ENCODE measurements around the gene LCE1C.

The LCE1C gene, protein sequence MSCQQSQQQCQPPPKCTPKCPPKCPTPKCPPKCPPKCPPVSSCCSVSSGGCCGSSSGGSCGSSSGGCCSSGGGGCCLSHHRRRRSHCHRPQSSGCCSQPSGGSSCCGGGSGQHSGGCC

DNA sequence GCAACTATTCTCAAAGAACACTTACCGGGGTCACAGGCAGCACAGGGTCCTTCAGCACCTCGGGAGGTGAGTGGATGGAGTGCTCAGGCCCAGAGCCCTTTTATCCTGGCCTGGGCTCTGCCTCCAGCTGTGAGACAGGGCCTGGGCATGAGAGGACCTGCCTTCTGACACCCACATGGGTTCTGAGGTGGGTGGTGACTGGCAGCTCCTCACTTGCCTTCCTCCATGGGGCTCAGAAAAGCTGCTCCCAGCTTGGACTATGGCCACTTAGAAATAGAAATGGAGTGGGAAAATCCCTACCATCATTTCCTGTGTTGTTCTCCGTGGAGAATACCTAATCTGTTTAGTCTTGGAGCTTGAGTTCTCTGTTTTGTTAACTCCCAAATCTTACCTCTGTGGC, at the start of gene LCE1C:
Gene LCE1C, minus strand, starts transcription at position 76 of the 400 bp plus-strand sequence. CDS start 1,173 bp downstream, outside the sequence.
- H3K4me3 ChIP-seq (ENCODE audit: low read depth, low read length), result no peak within 1 kb of the TSS
- DNase-seq (ENCODE audit: low read depth), result no peak

DNA sequence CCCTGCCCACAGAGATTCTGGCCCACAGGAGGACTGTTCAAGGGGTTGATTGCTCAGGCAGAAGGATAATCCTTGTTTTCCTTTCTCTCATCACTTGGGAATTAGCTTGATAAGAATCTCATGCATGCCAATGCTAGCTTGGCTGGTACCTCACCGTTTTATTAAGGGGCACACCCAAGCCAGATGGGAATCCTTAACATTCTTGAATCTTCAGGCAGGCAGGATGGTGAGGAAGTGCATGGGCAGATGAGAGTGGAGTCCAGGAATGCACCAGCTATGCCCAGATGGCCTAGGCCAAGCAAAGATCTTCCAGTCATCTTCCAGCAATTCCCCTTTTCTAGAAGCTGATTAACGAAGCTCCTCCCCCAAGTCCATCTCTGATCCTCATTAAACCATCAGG, 49.2 kb upstream of the LCE1C start:
- H3K4me3 ChIP-seq (ENCODE audit: low read depth, low read length), result no peak overlapping the region
- no peak for DNase-seq (ENCODE audit: low read depth)

DNA sequence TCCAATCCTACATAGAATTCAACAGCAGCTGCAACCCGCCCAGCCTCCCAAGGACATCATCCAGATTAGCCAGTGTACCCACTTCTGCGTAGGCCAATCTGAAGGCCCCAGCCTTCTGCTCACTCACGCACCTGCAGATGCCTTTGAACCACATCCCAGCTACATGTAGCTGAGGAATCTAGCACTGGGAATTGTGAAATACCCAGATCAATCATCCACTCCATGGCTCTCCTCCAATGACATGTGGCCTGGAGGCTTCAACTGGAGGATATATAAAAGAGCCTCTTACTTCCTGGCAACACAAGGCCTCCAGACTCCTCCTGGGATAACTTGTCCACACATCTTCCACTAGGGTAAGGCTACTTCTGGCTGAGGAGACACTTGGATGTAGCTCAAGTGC, 36.1 kb upstream of the LCE1C start, which contains the start of gene LCE6A:
Gene LCE6A, plus strand, starts transcription at position 301 of the 400 bp plus-strand sequence. CDS start 665 bp downstream, outside the sequence.
- no peak for DNase-seq (ENCODE audit: low read depth)
- no peak within 1 kb of the TSS for H3K4me3 ChIP-seq (ENCODE audit: low read depth, low read length)

DNA sequence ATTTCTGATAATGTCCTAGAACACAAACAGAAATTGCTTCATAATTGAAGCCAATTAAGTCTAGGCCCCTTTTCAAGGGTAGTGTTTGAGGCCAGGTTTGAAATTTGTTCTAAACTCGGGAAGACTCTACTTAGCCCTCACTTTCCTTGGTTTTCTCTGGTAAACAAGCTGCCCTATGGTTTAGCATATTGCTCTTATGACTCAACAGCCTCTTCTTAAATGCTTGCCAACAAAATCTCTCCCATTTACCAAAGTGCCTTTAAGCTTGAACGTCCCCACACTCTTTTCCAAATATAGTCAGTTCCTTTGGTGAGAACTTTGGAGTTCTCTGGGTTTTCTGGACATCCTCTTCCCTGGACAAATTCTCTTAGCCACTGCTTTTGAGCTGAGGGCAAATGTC, 30.4 kb upstream of the LCE1C start:
- DNase-seq (ENCODE audit: low read depth), result no peak
- no peak overlapping the region for H3K4me3 ChIP-seq (ENCODE audit: low read depth, low read length)

DNA sequence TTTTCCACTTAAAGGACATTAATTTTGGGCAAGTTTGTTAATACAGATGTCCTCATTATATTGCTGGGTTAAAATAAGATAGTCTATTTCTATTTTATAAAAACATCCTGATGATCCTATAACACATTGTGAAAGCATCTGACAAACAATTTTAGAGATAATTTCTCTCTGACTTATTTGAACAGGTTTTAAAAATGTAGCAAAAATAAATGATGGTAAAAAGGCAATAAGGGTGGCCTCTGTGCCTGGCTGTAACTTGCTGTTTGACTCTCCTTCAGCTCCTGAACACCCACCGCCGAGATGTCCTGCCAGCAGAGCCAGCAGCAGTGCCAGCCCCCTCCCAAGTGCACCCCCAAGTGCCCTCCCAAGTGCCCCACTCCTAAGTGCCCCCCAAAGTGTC, 20.7 kb upstream of the LCE1C start, which contains the start of gene LCE1A:
Gene LCE1A, plus strand, starts transcription at position 301 of the 400 bp plus-strand sequence. Its CDS starts 0 bp downstream, at position 301.
- DNase-seq (ENCODE audit: low read depth), result no peak
- no peak within 1 kb of the TSS for H3K4me3 ChIP-seq (ENCODE audit: low read depth, low read length)

DNA sequence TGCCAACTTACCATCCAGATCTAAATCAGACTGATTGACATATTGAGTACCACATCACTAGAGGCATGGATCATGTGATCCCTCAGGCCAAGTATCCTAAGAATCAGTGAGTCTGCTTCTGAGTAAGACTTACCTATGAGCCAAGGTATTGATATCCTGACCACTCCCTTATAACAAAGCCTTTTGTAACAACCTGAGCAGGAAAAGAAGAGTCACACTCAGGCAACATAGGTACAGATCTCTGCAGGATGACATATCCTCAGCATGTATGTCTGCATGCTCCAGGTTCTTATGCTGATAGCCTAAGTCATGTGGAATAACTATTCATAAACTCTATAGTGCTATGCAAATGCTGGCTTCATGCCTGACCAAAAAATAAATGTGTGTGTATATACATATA, 18.5 kb upstream of the LCE1C start:
- no peak overlapping the region for H3K4me3 ChIP-seq (ENCODE audit: low read depth, low read length)
- no peak for DNase-seq (ENCODE audit: low read depth)

DNA sequence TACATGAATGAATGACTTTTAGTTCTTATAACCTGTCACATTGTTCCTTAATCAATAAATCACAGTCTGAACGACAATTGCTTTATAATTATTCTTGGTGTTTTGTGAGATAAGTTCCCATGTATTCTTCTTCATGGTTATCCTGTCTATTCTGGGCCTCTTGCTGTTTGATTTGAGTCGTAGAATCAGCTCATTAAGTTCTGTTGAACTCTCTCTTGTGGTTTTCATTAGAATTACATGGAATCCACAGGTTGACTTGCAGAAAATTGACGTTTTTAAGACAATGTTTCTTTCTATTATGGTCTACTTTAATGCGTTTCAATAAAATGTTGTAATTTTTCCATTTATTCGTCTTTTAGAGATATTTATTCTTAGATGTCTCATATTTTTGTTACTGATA, 16.8 kb upstream of the LCE1C start:
- no peak for DNase-seq (ENCODE audit: low read depth)
- no peak overlapping the region for H3K4me3 ChIP-seq (ENCODE audit: low read depth, low read length)

DNA sequence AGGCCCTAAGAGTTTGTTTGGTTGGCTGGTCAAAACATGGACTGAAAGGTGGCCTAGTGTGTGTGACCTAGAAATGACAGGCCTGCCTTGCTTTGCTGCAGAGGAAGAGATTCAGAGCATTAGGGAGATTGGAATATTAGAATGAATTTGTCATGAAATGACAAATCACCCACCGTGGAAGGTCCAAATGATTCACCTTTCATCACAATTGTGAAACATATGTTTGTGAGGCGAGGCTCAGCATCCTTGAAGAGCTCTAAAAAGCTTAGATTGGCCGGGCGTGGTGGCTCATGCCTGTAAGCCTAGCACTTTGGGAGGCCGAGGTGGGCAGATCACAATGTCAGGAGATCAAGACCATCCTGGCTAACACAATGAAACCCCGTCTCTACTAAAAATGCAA, 10.9 kb upstream of the LCE1C start:
- no peak overlapping the region for H3K4me3 ChIP-seq (ENCODE audit: low read depth, low read length)
- no peak for DNase-seq (ENCODE audit: low read depth)

DNA sequence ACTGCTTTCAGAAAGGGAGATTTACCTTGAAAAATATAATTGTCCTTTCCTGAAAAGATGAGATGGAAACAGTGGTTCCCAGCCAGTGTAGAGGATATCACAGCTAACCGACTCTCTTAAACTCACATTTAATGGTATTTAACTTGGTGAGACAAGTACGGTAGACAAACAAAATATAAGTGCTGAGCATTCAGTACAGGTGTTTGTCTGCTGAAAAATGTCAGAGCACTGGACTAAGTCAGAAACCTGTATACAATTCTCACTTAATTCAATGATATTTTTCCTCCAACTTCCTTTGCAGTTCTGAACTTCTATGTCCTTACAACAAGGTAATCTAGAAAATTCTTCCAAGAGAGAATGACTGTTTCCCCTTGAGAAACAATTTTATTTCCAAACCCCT, 5.2 kb upstream of the LCE1C start, which contains the start of gene LCE1B:
Gene LCE1B, plus strand, starts transcription at position 301 of the 400 bp plus-strand sequence. CDS start 476 bp downstream, outside the sequence.
- H3K4me3 ChIP-seq (ENCODE audit: low read depth, low read length), result no peak within 1 kb of the TSS
- DNase-seq (ENCODE audit: low read depth), result no peak

DNA sequence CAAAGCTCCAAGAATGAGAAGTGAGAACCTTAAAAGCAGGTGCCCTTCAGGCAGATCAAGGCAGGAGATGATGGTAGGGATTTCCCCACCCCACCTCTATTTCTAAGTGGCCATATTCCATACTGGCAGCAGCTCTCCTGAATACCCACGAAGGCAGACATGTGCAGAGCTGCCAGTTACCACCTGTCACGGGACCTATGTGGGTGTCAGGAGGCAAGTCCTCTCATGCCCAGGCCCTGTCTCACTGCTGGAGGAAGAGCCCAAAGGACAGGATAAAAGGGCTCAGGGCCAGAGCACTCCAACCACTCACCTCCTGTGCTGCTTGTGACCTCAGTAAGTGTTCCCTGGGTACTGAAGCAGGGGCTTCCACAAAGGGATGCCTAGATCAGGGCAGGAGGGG, 4.6 kb upstream of the LCE1C start:
- DNase-seq (ENCODE audit: low read depth), result no peak
- no peak overlapping the region for H3K4me3 ChIP-seq (ENCODE audit: low read depth, low read length)

DNA sequence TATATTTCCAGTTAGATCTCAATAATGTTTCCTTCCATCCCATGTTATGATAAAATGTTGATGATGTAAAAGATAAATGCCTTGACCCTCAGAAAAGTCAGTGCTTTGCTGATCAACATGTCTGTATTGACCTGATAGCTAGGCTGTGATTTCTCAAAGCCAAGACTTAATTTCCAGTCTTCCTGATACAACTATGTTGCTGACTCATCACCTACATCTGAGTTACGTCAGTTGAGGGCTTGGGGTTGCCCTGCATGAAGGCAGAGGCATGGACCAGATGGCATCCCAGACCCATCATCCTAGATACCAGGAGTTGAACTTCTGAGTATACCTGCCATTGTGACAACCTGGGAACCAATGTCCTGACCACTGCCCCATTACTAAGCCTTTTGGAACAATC, 5.1 kb downstream of the LCE1C start:
- DNase-seq (ENCODE audit: low read depth), result no peak
- H3K4me3 ChIP-seq (ENCODE audit: low read depth, low read length), result no peak overlapping the region

DNA sequence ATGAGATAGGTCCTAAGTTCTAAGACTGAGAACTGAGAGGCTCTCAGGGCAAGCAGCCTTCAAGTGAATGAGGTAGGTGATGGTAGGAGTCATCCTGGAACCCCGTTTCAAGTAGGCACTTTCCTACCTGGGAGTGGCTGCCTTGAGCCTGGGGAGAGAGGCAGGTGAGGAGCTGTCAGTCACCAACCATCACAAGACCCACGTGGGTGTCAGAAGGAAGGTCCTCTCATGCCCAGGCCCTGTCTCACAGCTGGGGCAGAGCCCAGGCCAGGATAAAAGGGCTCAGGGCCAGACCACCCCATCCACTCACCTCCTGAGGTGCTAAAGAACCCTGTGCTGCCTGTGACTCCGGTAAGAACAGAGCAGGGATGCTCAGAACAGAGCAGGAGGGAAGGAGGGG, 10.0 kb downstream of the LCE1C start, which contains the start of gene LCE1D:
Gene LCE1D, plus strand, starts transcription at position 301 of the 400 bp plus-strand sequence. CDS start 1,074 bp downstream, outside the sequence.
- H3K4me3 ChIP-seq (ENCODE audit: low read depth, low read length), result no peak within 1 kb of the TSS
- DNase-seq (ENCODE audit: low read depth), result no peak

DNA sequence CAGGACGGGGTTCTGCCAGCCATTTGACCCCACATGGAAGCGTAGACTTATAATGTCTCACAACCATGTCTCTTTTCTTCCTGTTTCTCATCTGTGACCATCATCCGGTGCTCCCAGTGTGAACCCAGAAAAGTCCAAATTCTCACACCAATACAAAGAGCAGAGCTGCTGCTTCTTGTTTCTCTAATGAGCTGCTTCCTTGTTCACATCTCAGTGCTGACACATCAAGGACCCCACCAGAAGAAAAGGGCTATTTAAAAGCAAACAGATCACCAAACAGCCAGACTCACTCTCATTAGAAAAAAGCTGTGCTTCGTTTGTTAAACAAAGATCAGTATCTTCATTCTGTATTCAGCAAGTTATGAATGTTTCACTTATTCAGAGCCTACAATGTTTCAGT, 10.8 kb downstream of the LCE1C start:
- H3K4me3 ChIP-seq (ENCODE audit: low read depth, low read length), result no peak overlapping the region
- DNase-seq (ENCODE audit: low read depth), result no peak

DNA sequence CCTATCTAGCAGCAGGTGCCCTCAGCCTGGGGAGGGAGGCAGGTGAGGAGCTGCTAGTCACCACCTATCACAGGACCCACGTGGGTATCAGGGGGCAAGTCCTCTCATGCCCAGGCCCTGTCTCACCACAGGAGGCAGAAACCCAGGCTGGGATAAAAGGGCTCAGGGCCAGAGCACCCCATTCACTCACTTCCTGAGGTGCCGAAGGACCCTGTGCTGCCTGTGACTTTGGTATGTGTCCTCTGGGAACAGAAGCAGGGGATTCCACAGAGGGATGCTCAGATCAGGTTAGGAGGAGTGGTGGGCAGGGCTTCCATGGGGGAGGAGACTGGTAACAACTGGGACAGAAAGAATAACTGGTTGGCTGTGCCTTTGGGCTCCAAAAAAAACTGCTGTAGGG, 20.4 kb downstream of the LCE1C start, which contains the start of gene LCE1E:
Gene LCE1E, plus strand, starts transcription at position 181 of the 400 bp plus-strand sequence. CDS start 1,043 bp downstream, outside the sequence.
- DNase-seq (ENCODE audit: low read depth), result no peak
- no peak within 1 kb of the TSS for H3K4me3 ChIP-seq (ENCODE audit: low read depth, low read length)

DNA sequence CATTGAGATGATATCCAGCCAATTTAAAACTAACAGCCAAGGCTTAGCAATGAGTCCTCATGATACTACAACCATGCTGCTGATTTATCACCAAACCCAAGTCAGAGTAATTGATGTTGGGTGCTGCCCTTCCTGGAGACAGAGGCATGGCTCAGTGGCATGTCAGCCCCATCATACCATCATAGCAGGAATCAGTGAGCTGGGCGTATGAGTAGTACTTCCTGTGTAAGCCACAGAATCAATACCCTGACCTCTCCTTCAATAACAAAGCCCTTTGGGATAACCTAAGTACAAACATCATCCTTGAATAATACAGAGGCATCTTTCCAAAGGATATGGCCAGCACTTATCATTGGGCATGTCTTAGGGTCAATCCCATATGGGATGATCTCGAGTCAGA, 23.4 kb downstream of the LCE1C start:
- DNase-seq (ENCODE audit: low read depth), result no peak
- H3K4me3 ChIP-seq (ENCODE audit: low read depth, low read length), result no peak overlapping the region

DNA sequence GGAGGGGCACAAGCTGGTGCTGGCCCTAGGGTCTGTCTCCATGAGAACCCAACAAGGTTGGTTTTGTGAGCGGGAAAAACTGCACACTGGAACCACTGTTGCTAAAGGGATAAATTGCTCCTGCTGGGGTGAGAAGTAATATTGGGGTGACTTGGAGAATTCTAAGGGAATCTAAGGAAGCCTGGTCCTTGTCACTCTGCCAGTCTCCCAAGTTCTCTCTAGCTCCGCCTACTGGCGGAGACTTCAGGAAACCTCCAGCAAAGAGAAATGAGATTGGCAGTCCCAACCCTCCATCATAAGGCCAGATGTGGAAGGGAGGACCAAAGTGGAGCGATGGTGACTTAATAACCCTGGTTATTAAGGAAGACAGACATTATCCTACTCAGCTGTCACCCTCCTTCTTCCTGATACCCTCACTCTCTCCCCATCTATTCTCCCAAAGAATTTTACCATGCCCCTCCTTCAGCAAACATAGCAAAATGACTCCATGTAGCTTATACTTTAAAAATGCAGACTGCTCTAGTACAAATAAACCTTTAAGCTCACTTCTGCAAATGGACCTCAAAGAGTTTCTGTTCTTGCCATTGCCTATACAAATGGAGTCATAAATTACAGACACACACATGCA, 28.8 kb downstream of the LCE1C start:
- no peak overlapping the region for H3K4me3 ChIP-seq (ENCODE audit: low read depth, low read length)
- DNase-seq (ENCODE audit: low read depth), result no peak

DNA sequence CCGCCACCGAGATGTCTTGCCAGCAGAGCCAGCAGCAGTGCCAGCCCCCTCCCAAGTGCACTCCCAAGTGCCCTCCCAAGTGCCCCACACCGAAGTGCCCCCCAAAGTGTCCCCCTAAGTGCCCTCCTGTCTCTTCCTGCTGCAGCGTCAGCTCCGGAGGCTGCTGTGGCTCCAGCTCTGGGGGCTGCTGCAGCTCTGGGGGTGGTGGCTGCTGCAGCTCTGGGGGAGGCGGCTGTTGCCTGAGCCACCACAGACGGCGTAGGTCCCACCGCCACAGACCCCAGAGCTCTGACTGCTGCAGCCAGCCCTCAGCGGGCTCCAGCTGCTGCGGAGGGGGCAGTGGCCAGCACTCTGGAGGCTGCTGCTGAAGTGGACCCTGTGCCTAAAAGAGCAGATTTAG, 30.1 kb downstream of the LCE1C start:
- DNase-seq (ENCODE audit: low read depth), result no peak
- no peak overlapping the region for H3K4me3 ChIP-seq (ENCODE audit: low read depth, low read length)

DNA sequence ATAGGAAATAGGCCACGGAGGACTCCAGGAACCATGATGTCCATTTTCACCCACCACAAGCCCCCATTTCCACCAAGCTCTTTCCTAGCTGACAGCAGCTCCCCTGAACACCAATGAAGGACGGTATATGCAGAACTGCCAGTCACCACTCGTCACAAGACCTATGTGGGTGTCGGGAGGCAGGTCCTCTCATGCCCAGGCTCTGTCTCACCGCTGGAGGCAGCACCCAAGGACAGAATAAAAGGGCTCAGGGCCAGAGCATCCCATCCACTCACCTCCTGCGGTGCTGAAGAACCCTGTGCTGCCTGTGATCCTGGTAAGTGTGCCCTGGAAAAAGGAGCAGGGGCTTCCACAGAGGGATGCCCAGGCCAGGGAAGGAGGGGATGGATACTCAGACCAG, 31.6 kb downstream of the LCE1C start, which contains the start of gene LCE1F:
Gene LCE1F, plus strand, starts transcription at position 266 of the 400 bp plus-strand sequence. CDS start 1,232 bp downstream, outside the sequence.
- no peak within 1 kb of the TSS for H3K4me3 ChIP-seq (ENCODE audit: low read depth, low read length)
- DNase-seq (ENCODE audit: low read depth), result no peak

DNA sequence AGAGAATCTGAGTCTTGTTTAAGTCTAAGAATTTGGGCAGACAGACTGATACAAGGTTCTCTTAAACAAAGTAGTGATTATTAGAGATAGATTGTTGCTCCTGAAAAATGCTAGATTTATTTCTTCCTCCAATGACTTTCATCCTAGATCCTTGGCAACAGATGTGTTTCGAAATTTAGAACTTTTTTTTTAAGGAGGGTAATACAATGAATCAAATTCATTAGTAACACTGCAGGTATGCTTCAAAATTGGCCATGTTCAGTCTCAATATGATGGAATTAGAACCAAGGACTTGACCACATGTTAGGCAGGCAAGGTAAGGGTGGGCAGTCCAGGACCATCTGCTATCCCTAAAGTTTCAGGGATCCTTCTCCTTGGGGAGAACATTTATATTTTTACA, 36.0 kb downstream of the LCE1C start:
- DNase-seq (ENCODE audit: low read depth), result no peak
- no peak overlapping the region for H3K4me3 ChIP-seq (ENCODE audit: low read depth, low read length)

DNA sequence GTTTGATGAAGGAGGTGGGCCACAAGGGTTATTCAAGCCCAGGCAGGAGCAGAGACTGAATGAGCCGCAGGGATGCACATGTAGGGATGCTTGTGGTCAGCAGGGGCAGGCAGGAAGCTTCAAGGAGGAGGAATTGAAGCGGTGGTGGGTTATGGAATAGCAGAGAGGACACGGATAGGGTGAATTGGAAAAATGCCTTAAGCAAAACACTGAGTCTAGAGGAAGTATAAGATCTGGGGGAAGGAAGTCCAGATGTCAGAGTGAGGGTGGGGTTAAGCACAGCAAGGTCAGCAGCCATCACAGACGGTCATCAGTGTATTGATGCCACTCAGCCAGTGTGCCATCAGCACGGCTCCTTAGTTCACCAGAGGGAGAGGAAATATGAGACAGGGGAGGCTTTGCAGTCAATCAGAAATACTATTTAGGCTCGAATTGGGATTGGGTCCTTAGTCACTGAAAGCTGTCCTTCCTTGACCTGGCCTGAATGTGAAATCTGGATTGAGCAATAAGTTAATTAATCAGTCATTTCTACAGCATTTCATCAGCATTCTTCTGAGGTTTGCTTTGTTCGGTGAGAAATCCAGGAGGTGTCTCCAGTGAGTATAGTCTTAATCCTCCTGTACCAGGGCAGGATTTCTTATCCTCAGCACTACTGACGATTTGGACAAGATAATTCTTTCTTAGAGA, 37.5 kb downstream of the LCE1C start:
- H3K4me3 ChIP-seq (ENCODE audit: low read depth, low read length), result no peak overlapping the region
- DNase-seq (ENCODE audit: low read depth), result no peak
